Cardiac fibroblast (primary cell): ENCODE measurements around the gene ANKS3.
"Not testable (repeated sequence)": the region's sequence is repeated elsewhere in the genome, so short reads cannot be mapped to it uniquely, and the experiment has no call there.

Source experiments
- DNase-seq, 2 donors: peaks; one replicate each; pipeline versions ENCODE4 v3.0.0 to v3.0.0-alpha.2; 2010; ENCODE audit warnings: low read depth in 2 of 2
- H3K4me3 ChIP-seq, 2 donors: replicated peaks in 1 of 2; 1 replicate in 1 of 2; 2 replicates in 1 of 2; pipeline ENCODE4 v1.5.1; 2011; ENCODE audit warnings: low read depth in 2 of 2, low read length in 2 of 2, mild to moderate bottlenecking in 2 of 2, moderate library complexity in 1 of 2
- CTCF ChIP-seq: IDR thresholded peaks from one replicate; pipeline ENCODE4 v1.5.1; 2011; ENCODE audit warnings: low read depth, mild to moderate bottlenecking, low read length, inconsistent platforms

Gene ANKS3

GRCh38 chr16:4654011-4654963 lies 79.8 kb downstream of the ANKS3 start:
- peak in 1 of 2 donors; percentile 33 for DNase-seq
- no peak for TF ChIP-seq CTCF
- H3K4me3 ChIP-seq, result no peak overlapping the region

- TF ChIP-seq CTCF, result no peak
- no peak for DNase-seq
- no peak overlapping the region for H3K4me3 ChIP-seq
These were observed 81.5 kb downstream of the ANKS3 start for GRCh38 chr16:4652561-4652960.

GRCh38 chr16:4651827-4652226 lies 82.2 kb downstream of the ANKS3 start:
- TF ChIP-seq CTCF, result no peak
- H3K4me3 ChIP-seq, result no peak overlapping the region
- DNase-seq, result no peak

- peak; percentile 52 to 62 for DNase-seq
- not testable (repeated sequence) for H3K4me3 ChIP-seq
- TF ChIP-seq CTCF, result peak; percentile 80
These were observed 83.5 kb downstream of the ANKS3 start for GRCh38 chr16:4650443-4651074.

GRCh38 chr16:4649744-4650442 lies 84.2 kb downstream of the ANKS3 start:
- DNase-seq, result no peak
- H3K4me3 ChIP-seq, result no peak overlapping the region
- TF ChIP-seq CTCF, result no peak

GRCh38 chr16:4648917-4649316 lies 85.2 kb downstream of the ANKS3 start:
- no peak for DNase-seq
- TF ChIP-seq CTCF, result no peak
- H3K4me3 ChIP-seq, result no peak overlapping the region
